ENCODE results near the gene KCNQ2.

- no peak for TF ChIP-seq CTCF (conservative IDR thresholded peaks at IDR 0.05)
- TF ChIP-seq EZH2 (IDR thresholded peaks at IDR 0.05; ENCODE audit: low read depth) = no peak
Measured at GRCh38 chr20:63468421-63468820, 4.0 kb downstream of the KCNQ2 start.
